Sigmoid colon (tissue), 7 donors: Measurements from ENCODE around the gene SLC25A39. TPM values are rescaled to one million over a fixed set of nuclear protein-coding genes. Genes with fewer than 3 reads are reported as not detected.
"Not testable (repeated sequence)": the region's sequence is repeated elsewhere in the genome, so short reads cannot be mapped to it uniquely, and the experiment has no call there.

Source experiments
- DNase-seq: peaks from one replicate; pipeline ENCODE4 v3.0.0-alpha.2; 2019
- H3K27ac ChIP-seq, 4 donors: fragments of 200-600 bp; sonication (generic); one replicate each; pipeline ENCODE4 v1.5.1; 2016 to 2019; ENCODE audit warnings: mild to moderate bottlenecking in 1 of 4
- H3K27me3 ChIP-seq, 3 donors: fragments of 200-600 bp; sonication (generic); one replicate each; pipeline ENCODE4 v1.5.1; 2019; ENCODE audit warnings: mild to moderate bottlenecking in 1 of 3
- H3K36me3 ChIP-seq, 4 donors: fragments of 200-600 bp; sonication (generic); one replicate each; pipeline ENCODE4 v1.5.1; 2016 to 2019
- H3K4me1 ChIP-seq, 4 donors: fragments of 200-600 bp; sonication (generic); one replicate each; pipeline ENCODE4 v1.5.1; 2017 to 2019
- H3K4me3 ChIP-seq, 4 donors: fragments of 200-600 bp; sonication (generic); one replicate each; pipeline ENCODE4 v1.5.1; 2017 to 2019; ENCODE audit warnings: mild to moderate bottlenecking in 2 of 4, moderate library complexity in 1 of 4
- H3K9me3 ChIP-seq, 4 donors: fragments of 200-600 bp in 3 of 4; sonication (generic) in 3 of 4; one replicate each; pipeline versions ENCODE4 v1.5.1 to v1.6.1; 2013 to 2019
- CTCF ChIP-seq, 4 experiments: fragments of 450-650 bp in 3 of 4; fragments of 200-600 bp in 1 of 4; IDR thresholded peaks; one replicate each; pipeline ENCODE4 v1.5.1; 2016 to 2019; ENCODE audit warnings: antibody characterized with exemption in 4 of 4, mild to moderate bottlenecking in 3 of 4, moderate library complexity in 2 of 4
- EP300 ChIP-seq, 4 donors: sonication (generic); formaldehyde crosslinking; IDR thresholded peaks; one replicate each; pipeline ENCODE4 v1.6.1; 2017; ENCODE audit warnings: antibody characterized with exemption in 4 of 4
- POLR2A ChIP-seq, 2 donors: fragments of 450-650 bp; IDR thresholded peaks; one replicate each; pipeline ENCODE4 v1.6.1; 2016; ENCODE audit warnings: antibody characterized with exemption in 2 of 2, mild to moderate bottlenecking in 2 of 2, moderate library complexity in 2 of 2
- POLR2AphosphoS5 ChIP-seq, 4 donors: sonication (generic); formaldehyde crosslinking; IDR thresholded peaks; one replicate each; pipeline ENCODE4 v1.6.1; 2017; ENCODE audit warnings: antibody characterized with exemption in 4 of 4
- WGBS, 2 donors: extraction: QIAGEN DNeasy Blood & Tissue Kit; methylation state at CpG; one replicate each; pipeline ENCODE4 v1.1.7; 2013; 5-methylcytosine and 5-hydroxymethylcytosine counted together
- intact Hi-C: fragments of 100-400 bp; cut with DNase I; formaldehyde crosslinking; loops from one replicate; pipeline ENCODE4 v1.15.1; 2023
- polyA plus RNA-seq, 3 donors: library from polyadenylated mRNA; stranded (reverse); fragments of 200-250 nt; gene quantifications; one replicate each; pipeline ENCODE4 v1.2.3, GENCODE V29; 2013
- total RNA-seq, 4 donors: library from RNA; depleted of rRNA; stranded (reverse); fragments of >200 nt; gene quantifications; one replicate each; pipeline ENCODE4 v1.1.0, GENCODE V29; 2016
- donor health status: healthy with polysubstance abuse.
- donor health status: Bipolar disorder and iron deficiency.
- donor health status: healthy.

SLC25A39 gene, protein sequence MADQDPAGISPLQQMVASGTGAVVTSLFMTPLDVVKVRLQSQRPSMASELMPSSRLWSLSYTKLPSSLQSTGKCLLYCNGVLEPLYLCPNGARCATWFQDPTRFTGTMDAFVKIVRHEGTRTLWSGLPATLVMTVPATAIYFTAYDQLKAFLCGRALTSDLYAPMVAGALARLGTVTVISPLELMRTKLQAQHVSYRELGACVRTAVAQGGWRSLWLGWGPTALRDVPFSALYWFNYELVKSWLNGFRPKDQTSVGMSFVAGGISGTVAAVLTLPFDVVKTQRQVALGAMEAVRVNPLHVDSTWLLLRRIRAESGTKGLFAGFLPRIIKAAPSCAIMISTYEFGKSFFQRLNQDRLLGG
- 10 to 100 TPM; 39.0 to 51.8 (median 43.3) TPM for total RNA-seq
- 100 to 1,000 TPM; 121 to 163 (median 136) TPM for polyA plus RNA-seq

- no peaks in the 10 kb centered on the region for H3K9me3 ChIP-seq
- H3K4me3 ChIP-seq, result peak within 1 kb of the TSS; percentile 67 to 97 (median 88)
- 0 to 1% methylated on average over 85 of the region's 85 CpGs for WGBS, 2 donors
- H3K36me3 ChIP-seq, result peaks cover 22 to 30% (median 26%) of the 10 kb centered on the region in 4 donors
- peaks cover 0 to 35% (median 26%) of the 10 kb centered on the region in 4 donors for H3K4me1 ChIP-seq
- H3K27me3 ChIP-seq, result no peaks in the 10 kb centered on the region
- peak within 1 kb of the TSS; percentile 94 to 99 (median 97) for H3K27ac ChIP-seq
- TF ChIP-seq EP300 (IDR thresholded peaks at IDR 0.05) (no peak), POLR2A (IDR thresholded peaks at IDR 0.05) (peak; percentile 34 to 50), CTCF (IDR thresholded peaks at IDR 0.05) (no peak), POLR2AphosphoS5 (IDR thresholded peaks at IDR 0.05) (peak; percentile 88 to 97 (median 94))
- peak; percentile 98 for DNase-seq
- intact Hi-C loops, result loop anchor here (1.0 kb wide), 2 partner anchors 16 to 103 kb away; partner anchors contain the start of gene RUNDC3A
These were observed at the start of gene SLC25A39 for GRCh38 chr17:44324571-44325275. Gene SLC25A39, minus strand, starts transcription at chr17:44324823. Its CDS starts 1,261 bp downstream, at chr17:44323562.

- Histone ChIP-seq H3K27me3 (peaks cover 0 to 41% (median 0%) of the 10 kb centered on the region in 3 donors), H3K9me3 (no peaks in the 10 kb centered on the region), H3K27ac (no peak overlapping the region), H3K36me3 (no peaks in the 10 kb centered on the region), H3K4me3 (no peak overlapping the region), H3K4me1 (peaks cover 0 to 7% (median 3%) of the 10 kb centered on the region in 4 donors)
- intact Hi-C loops, result no loop called here
- TF ChIP-seq POLR2AphosphoS5 (IDR thresholded peaks at IDR 0.05) (no peak), EP300 (IDR thresholded peaks at IDR 0.05) (no peak), CTCF (IDR thresholded peaks at IDR 0.05) (no peak), POLR2A (IDR thresholded peaks at IDR 0.05) (no peak)
- WGBS, 2 donors, result 78 to 81% methylated on average over 10 of the region's 10 CpGs
- DNase-seq, result no peak
These were observed 47.4 kb upstream of the SLC25A39 start for GRCh38 chr17:44372036-44372435.

DNA sequence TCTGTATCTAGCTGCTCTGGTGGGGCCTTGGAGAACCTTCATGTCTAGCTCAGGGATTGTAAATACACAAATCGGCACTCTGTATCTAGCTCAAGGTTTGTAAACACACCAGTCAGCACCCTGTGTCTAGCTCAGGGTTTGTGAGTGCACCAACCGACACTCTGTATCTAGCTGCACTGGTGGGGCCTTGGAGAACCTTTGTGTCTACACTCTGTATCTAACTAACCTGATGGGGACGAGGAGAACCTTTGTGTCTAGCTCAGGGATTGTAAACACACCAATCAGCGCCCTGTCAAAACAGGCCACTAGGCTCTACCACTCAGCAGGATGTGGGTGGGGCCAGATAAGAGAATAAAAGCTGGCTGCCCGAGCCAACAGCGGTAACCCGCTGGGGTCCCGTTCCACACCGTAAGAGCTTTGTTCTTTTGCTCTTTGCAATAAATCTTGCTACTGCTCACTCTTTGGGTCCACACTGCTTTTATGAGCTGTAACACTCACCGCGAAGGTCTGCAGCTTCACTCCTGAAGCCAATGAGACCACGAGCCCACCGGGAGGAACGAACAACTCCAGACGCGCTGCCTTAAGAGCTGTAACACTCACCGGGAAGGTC is 44.9 kb upstream of the SLC25A39 start:
- WGBS, 2 donors, result 39 to 46% methylated on average over 17 of the region's 17 CpGs
- H3K27ac ChIP-seq, H3K36me3 ChIP-seq, H3K9me3 ChIP-seq, DNase-seq, intact Hi-C loops, H3K4me1 ChIP-seq, H3K4me3 ChIP-seq: not testable (repeated sequence)
- H3K27me3 ChIP-seq, result peaks cover 0 to 34% (median 0%) of the 10 kb centered on the region in 3 donors

GRCh38 chr17:44368391-44369243 is 44.0 kb upstream of the SLC25A39 start:
- intact Hi-C loops, H3K4me3 ChIP-seq, H3K9me3 ChIP-seq, H3K27ac ChIP-seq, H3K4me1 ChIP-seq, H3K36me3 ChIP-seq, DNase-seq: not testable (repeated sequence)
- WGBS, 2 donors, result 90 to 95% methylated on average over 42 of the region's 42 CpGs
- H3K27me3 ChIP-seq, result peaks cover 0 to 33% (median 0%) of the 10 kb centered on the region in 3 donors

- H3K36me3 ChIP-seq, result no peaks in the 10 kb centered on the region
- peaks cover 0 to 28% (median 0%) of the 10 kb centered on the region in 3 donors for H3K27me3 ChIP-seq
- H3K9me3 ChIP-seq, result no peaks in the 10 kb centered on the region
- DNase-seq, result no peak
- 52 to 81% methylated on average over 7 of the region's 7 CpGs for WGBS, 2 donors
- no peak overlapping the region for H3K4me3 ChIP-seq
- intact Hi-C loops, result no loop called here
- TF ChIP-seq CTCF (IDR thresholded peaks at IDR 0.05) (no peak), EP300 (IDR thresholded peaks at IDR 0.05) (no peak), POLR2AphosphoS5 (IDR thresholded peaks at IDR 0.05) (no peak), POLR2A (IDR thresholded peaks at IDR 0.05) (no peak)
- no peak overlapping the region for H3K27ac ChIP-seq
- H3K4me1 ChIP-seq, result peaks cover 0 to 19% (median 16%) of the 10 kb centered on the region in 4 donors
These were observed 42.8 kb upstream of the SLC25A39 start for GRCh38 chr17:44367231-44367979.

GRCh38 chr17:44365051-44365450 is 40.4 kb upstream of the SLC25A39 start:
- peaks cover 0 to 21% (median 0%) of the 10 kb centered on the region in 3 donors for H3K27me3 ChIP-seq
- WGBS, 2 donors, result 81 to 86% methylated on average over 5 of the region's 5 CpGs
- DNase-seq, H3K4me3 ChIP-seq, intact Hi-C loops, H3K36me3 ChIP-seq, H3K27ac ChIP-seq, H3K9me3 ChIP-seq: not testable (repeated sequence)
- H3K4me1 ChIP-seq, result peaks cover 0 to 23% (median 17%) of the 10 kb centered on the region in 4 donors
